SU-DHL-6 (cell line): ENCODE measurements around the gene LBH.
A peak's percentile ranks its signal among the peaks of the same experiment; 100 is the strongest.

ENCODE experiments used
- H2AFZ ChIP-seq: fragments of 200-600 bp; sonication (generic); 2 replicates; pipeline ENCODE4 v1.6.1; 2014; ENCODE audit warnings: low read depth, mild to moderate bottlenecking, moderate library complexity, mixed read lengths, antibody characterized with exemption, low read length; ENCODE audit not compliant: severe bottlenecking
- H3F3A ChIP-seq: fragments of 200-600 bp; shearing (Covaris generic); 2 replicates; pipeline ENCODE4 v1.6.0; 2016; ENCODE audit warnings: antibody characterized with exemption, mild to moderate bottlenecking; ENCODE audit not compliant: insufficient read depth
- H3K27ac ChIP-seq: fragments of 200-600 bp; sonication (generic); 2 replicates; pipeline ENCODE4 v1.5.1; 2016; ENCODE audit warnings: low read depth, mild to moderate bottlenecking, low read length, moderate library complexity, mixed read lengths
- H3K27me3 ChIP-seq: fragments of 200-600 bp; sonication (generic), shearing (Covaris generic); 2 replicates; pipeline ENCODE4 v1.6.0; 2014; ENCODE audit warnings: mild to moderate bottlenecking, low read length
- H3K36me3 ChIP-seq: fragments of 200-600 bp; sonication (generic); 2 replicates; pipeline ENCODE4 v1.6.1; 2014; ENCODE audit warnings: mild to moderate bottlenecking, low read length, mixed read lengths
- H3K4me2 ChIP-seq: fragments of 300-600, 200-600 bp; shearing (Covaris generic), sonication (generic); 2 replicates; pipeline ENCODE4 v1.6.0; 2014; ENCODE audit warnings: low read length, low read depth, mild to moderate bottlenecking; ENCODE audit not compliant: poor library complexity, severe bottlenecking
- H3K4me3 ChIP-seq: fragments of 200-600 bp; sonication (generic); 2 replicates; pipeline ENCODE4 v1.5.1; 2014; ENCODE audit warnings: antibody characterized with exemption, low read length, mild to moderate bottlenecking, mixed read lengths; ENCODE audit not compliant: insufficient read depth, poor library complexity, severe bottlenecking
- H3K79me2 ChIP-seq: fragments of 200-600 bp; sonication (generic); 2 replicates; pipeline ENCODE4 v1.6.1; 2014; ENCODE audit warnings: mild to moderate bottlenecking, low read length, moderate library complexity; ENCODE audit not compliant: insufficient read depth
- H3K9ac ChIP-seq: fragments of 200-600 bp; sonication (generic); 2 replicates; pipeline ENCODE4 v1.7.0; 2014; ENCODE audit warnings: mild to moderate bottlenecking, low read length
- H3K9me2 ChIP-seq: fragments of 200-600 bp; sonication (generic); replicated peaks from 2 replicates; pipeline ENCODE4 v1.6.1; 2014; ENCODE audit warnings: low read length; ENCODE audit not compliant: insufficient read depth
- H3K9me3 ChIP-seq: fragments of 200-600 bp; sonication (generic); 2 replicates; pipeline ENCODE4 v1.6.1; 2014; ENCODE audit warnings: low read length, mixed read lengths; ENCODE audit not compliant: insufficient read depth
- H4K20me1 ChIP-seq: fragments of 200-600 bp; sonication (generic); 2 replicates; pipeline ENCODE4 v1.6.1; 2014; ENCODE audit warnings: low read depth, mild to moderate bottlenecking, antibody characterized with exemption, low read length, moderate library complexity, mixed read lengths
- CTCF ChIP-seq: fragments of 200-600 bp; sonication (generic); IDR thresholded peaks from one replicate; pipeline ENCODE4 v1.5.1; 2017; ENCODE audit warnings: antibody characterized with exemption, mild to moderate bottlenecking, low read length, moderate library complexity; ENCODE audit not compliant: insufficient read depth, poor library complexity, severe bottlenecking
- EZH2phosphoT487 ChIP-seq: fragments of 200-600 bp; sonication (generic), shearing (Covaris generic); conservative IDR thresholded peaks from 2 replicates; pipeline ENCODE4 v1.6.1; 2018; ENCODE audit warnings: mild to moderate bottlenecking, antibody characterized with exemption, low read length, moderate library complexity, mixed read lengths

The LBH gene

GRCh38 chr2:30231212-30231995 is at the start of gene LBH:
Gene LBH (plus strand): TSS chr2:30231534. CDS start chr2:30231739, 205 bp downstream.
- Histone ChIP-seq H3K9me3 (no peaks in the 10 kb centered on the region), H3K27me3 (no peaks in the 10 kb centered on the region), H4K20me1 (no peaks in the 10 kb centered on the region), H3F3A (peaks cover 4% of the 10 kb centered on the region; the same call in 1 of the 2 replicates), H3K27ac (peak within 1 kb of the TSS; percentile 74), H3K36me3 (no peaks in the 10 kb centered on the region), H3K9me2 (no peaks in the 10 kb centered on the region), H3K4me2 (peak within 1 kb of the TSS; percentile 86), H3K4me3 (peak within 1 kb of the TSS; percentile 84), H3K9ac (peak within 1 kb of the TSS; percentile 72), H2AFZ (peak within 1 kb of the TSS; percentile 99), H3K79me2 (no peaks in the 10 kb centered on the region)
- TF ChIP-seq EZH2phosphoT487 (no peak), CTCF (no peak)

- Histone ChIP-seq H2AFZ (no peak overlapping the region), H3K27me3 (no peaks in the 10 kb centered on the region), H3K9me3 (no peaks in the 10 kb centered on the region), H3K79me2 (no peaks in the 10 kb centered on the region), H4K20me1 (no peaks in the 10 kb centered on the region), H3F3A (no peaks in the 10 kb centered on the region), H3K9me2 (no peaks in the 10 kb centered on the region), H3K4me3 (no peak overlapping the region), H3K9ac (no peak overlapping the region), H3K36me3 (no peaks in the 10 kb centered on the region), H3K27ac (no peak overlapping the region), H3K4me2 (no peak overlapping the region)
- TF ChIP-seq EZH2phosphoT487 (no peak), CTCF (no peak)
These were observed 47.3 kb upstream of the LBH start for GRCh38 chr2:30184035-30184434.

- Histone ChIP-seq H3K4me2 (no peak overlapping the region), H3K9ac (no peak overlapping the region), H3K4me3 (no peak overlapping the region), H3K9me3 (no peaks in the 10 kb centered on the region), H4K20me1 (no peaks in the 10 kb centered on the region), H3K79me2 (no peaks in the 10 kb centered on the region), H3F3A (no peaks in the 10 kb centered on the region), H3K36me3 (no peaks in the 10 kb centered on the region), H3K9me2 (no peaks in the 10 kb centered on the region), H2AFZ (no peak overlapping the region), H3K27me3 (no peaks in the 10 kb centered on the region), H3K27ac (no peak overlapping the region)
- no peak for TF ChIP-seq EZH2phosphoT487
- TF ChIP-seq CTCF: no peak
These were observed 46.2 kb upstream of the LBH start for GRCh38 chr2:30185178-30185577.
